ENCODE data around the gene DGLUCY.
A peak's percentile ranks its signal among the peaks of the same experiment; 100 is the strongest.
"Not testable (repeated sequence)": the region's sequence is repeated elsewhere in the genome, so short reads cannot be mapped to it uniquely, and the experiment has no call there.

The DGLUCY gene

GRCh38 chr14:91108941-91109611, 4.8 kb upstream of the DGLUCY start:
- DNase-seq, result peak; percentile 73

GRCh38 chr14:91111443-91111842, 2.4 kb upstream of the DGLUCY start:
- DNase-seq, result no peak

- no peak for DNase-seq
Observed at GRCh38 chr14:91112194-91112593, 1.7 kb upstream of the DGLUCY start.

GRCh38 chr14:91114079-91115065, 499 bp downstream of the DGLUCY start:
- peak; percentile 91 for DNase-seq

- DNase-seq, result peak; percentile 61
Observed at GRCh38 chr14:91115986-91116770, 2.3 kb downstream of the DGLUCY start.

GRCh38 chr14:91116913-91117588, 3.2 kb downstream of the DGLUCY start:
- no peak for DNase-seq

- no peak for DNase-seq
Observed at GRCh38 chr14:91117960-91118359, 4.1 kb downstream of the DGLUCY start.

- no peak for DNase-seq
Observed at GRCh38 chr14:91118511-91119068, 4.7 kb downstream of the DGLUCY start.

- peak; percentile 32 for DNase-seq
Observed at GRCh38 chr14:91119556-91120311, 5.9 kb downstream of the DGLUCY start.

GRCh38 chr14:91123201-91123600, 9.3 kb downstream of the DGLUCY start:
- no peak for DNase-seq

- not testable (repeated sequence) for DNase-seq
Observed at GRCh38 chr14:91124406-91125270, 10.8 kb downstream of the DGLUCY start.

- DNase-seq, result no peak
Observed at GRCh38 chr14:91125271-91125660, 11.4 kb downstream of the DGLUCY start.

GRCh38 chr14:91125801-91126200, 11.9 kb downstream of the DGLUCY start:
- no peak for DNase-seq

- no peak for DNase-seq
Observed at GRCh38 chr14:91126761-91127160, 12.9 kb downstream of the DGLUCY start.

- DNase-seq, result no peak
Observed at GRCh38 chr14:91127401-91127801, 13.5 kb downstream of the DGLUCY start.

- no peak for DNase-seq
Observed at GRCh38 chr14:91127924-91128323, 14.1 kb downstream of the DGLUCY start.

- DNase-seq, result no peak
Observed at GRCh38 chr14:91128699-91129098, 14.8 kb downstream of the DGLUCY start.

GRCh38 chr14:91129261-91129660, 15.4 kb downstream of the DGLUCY start:
- DNase-seq, result no peak

GRCh38 chr14:91135039-91135438, 21.2 kb downstream of the DGLUCY start:
- no peak for DNase-seq
